ENCODE results near the gene ELP4. TPM values are rescaled to one million over a fixed set of nuclear protein-coding genes. Genes with fewer than 3 reads are reported as not detected.

The ELP4 gene
- polyA plus RNA-seq, 2 of the 4 experiments (the other 2 are of a cell fraction) = 16.9 to 26.0 TPM

- CTCF ChIA-PET = no interaction called here
Observed at GRCh38 chr11:31792036-31792435, 282.5 kb downstream of the ELP4 start.

DNA sequence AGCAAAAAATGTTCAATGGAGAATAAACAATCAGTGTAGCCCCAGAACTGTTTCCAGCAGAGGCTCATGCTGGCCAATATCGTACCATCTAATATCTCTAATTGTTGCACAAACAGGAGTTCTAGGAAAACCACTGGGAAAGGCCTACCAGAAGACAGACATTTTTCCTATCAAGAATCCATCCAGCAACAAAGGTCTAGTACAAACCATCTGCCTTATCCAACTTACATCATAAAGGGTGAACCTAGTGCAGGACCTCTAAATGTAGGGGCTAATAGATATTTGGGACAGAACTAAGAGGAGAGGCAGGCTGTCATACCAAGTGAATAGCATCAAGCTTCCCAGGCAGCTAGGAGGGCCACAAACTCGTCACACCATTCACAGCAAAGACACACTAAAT is 282.9 kb downstream of the ELP4 start:
- no peaks in the 10 kb centered on the region for H3K9me3 ChIP-seq
- TF ChIP-seq KDM1A (IDR thresholded peaks at IDR 0.05; ENCODE audit: low read depth) = no peak
- TF ChIP-seq FOSL2 (IDR thresholded peaks at IDR 0.05) = no peak
- TF ChIP-seq FOSL2 (CRISPR knock-in tag; IDR thresholded peaks at IDR 0.05) = no peak
- TF ChIP-seq CBX8 (IDR thresholded peaks at IDR 0.05) = no peak
- TF ChIP-seq NFE2L2 (conservative IDR thresholded peaks at IDR 0.05; ENCODE audit: low read length) = no peak
- ChIA-PET CTCF (no interaction called here), POLR2A (no interaction called here)
- no peak for ATAC-seq
- no peak overlapping the region for H3K27ac ChIP-seq
- FAIRE-seq = no peak
- WGBS (ENCODE audit: missing lambda C conversion rate) = 68% methylated on average over 2 of the region's 2 CpGs
- H3K4me3 ChIP-seq = no peak overlapping the region
- no peaks in the 10 kb centered on the region for H3K4me1 ChIP-seq
- H3K4me2 ChIP-seq = no peak overlapping the region
- DNase-seq (ENCODE audit: low read depth in 1 of 2, low spot score in 1 of 2) = no peak

More at GRCh38 chr11:31792036-31792435, 282.5 kb downstream of the ELP4 start:
- Histone ChIP-seq H3K4me1 (no peaks in the 10 kb centered on the region), H3K27ac (no peak overlapping the region), H3K4me3 (no peak overlapping the region), H3K4me2 (no peak overlapping the region), H3K9me3 (no peaks in the 10 kb centered on the region)
- no peak for TF ChIP-seq ZFP36 (IDR thresholded peaks at IDR 0.05; ENCODE audit: borderline replicate concordance, partially characterized antibody)
- TF ChIP-seq JUNB (IDR thresholded peaks at IDR 0.05) = no peak
- TF ChIP-seq RARB (CRISPR knock-in tag; IDR thresholded peaks at IDR 0.05) = no peak
- TF ChIP-seq, protein P1, sequence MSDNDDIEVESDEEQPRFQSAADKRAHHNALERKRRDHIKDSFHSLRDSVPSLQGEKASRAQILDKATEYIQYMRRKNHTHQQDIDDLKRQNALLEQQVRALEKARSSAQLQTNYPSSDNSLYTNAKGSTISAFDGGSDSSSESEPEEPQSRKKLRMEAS (IDR thresholded peaks at IDR 0.05) = no peak
- no peak for TF ChIP-seq BCL3 (IDR thresholded peaks at IDR 0.05)
- TF ChIP-seq CHD2 (IDR thresholded peaks at IDR 0.05; ENCODE audit: low read length, partially characterized antibody) = no peak
- no peak for TF ChIP-seq ELK1 (IDR thresholded peaks at IDR 0.05; ENCODE audit: low read depth, low read length)
- TF ChIP-seq HOXB5 (CRISPR knock-in tag; IDR thresholded peaks at IDR 0.05) = no peak
- no peak for TF ChIP-seq EHMT2 (IDR thresholded peaks at IDR 0.05; ENCODE audit: low read depth)
- no peak for TF ChIP-seq FOXS1 (CRISPR knock-in tag; IDR thresholded peaks at IDR 0.05)
- WGBS (ENCODE audit: missing lambda C conversion rate) = 76% methylated on average over 2 of the region's 2 CpGs
- POLR2A ChIA-PET = no interaction called here
- DNase-seq (ENCODE audit: low read depth in 1 of 2, low spot score in 1 of 2) (no peak), ATAC-seq (no peak), FAIRE-seq (no peak)

- no peaks in the 10 kb centered on the region for H3K9me3 ChIP-seq
- no peak for FAIRE-seq
- H3K27ac ChIP-seq = no peak overlapping the region
- 88% methylated on average over 10 of the region's 10 CpGs for WGBS (ENCODE audit: missing lambda C conversion rate)
- CTCF ChIA-PET = no interaction called here
- no peak for ATAC-seq
- no peak overlapping the region for H3K4me2 ChIP-seq
- H3K4me3 ChIP-seq = no peak overlapping the region
- no peaks in the 10 kb centered on the region for H3K4me1 ChIP-seq
- no peak for TF ChIP-seq EHF (CRISPR knock-in tag; IDR thresholded peaks at IDR 0.05)
- no peak for TF ChIP-seq CBX8 (IDR thresholded peaks at IDR 0.05)
- TF ChIP-seq, protein P2, sequence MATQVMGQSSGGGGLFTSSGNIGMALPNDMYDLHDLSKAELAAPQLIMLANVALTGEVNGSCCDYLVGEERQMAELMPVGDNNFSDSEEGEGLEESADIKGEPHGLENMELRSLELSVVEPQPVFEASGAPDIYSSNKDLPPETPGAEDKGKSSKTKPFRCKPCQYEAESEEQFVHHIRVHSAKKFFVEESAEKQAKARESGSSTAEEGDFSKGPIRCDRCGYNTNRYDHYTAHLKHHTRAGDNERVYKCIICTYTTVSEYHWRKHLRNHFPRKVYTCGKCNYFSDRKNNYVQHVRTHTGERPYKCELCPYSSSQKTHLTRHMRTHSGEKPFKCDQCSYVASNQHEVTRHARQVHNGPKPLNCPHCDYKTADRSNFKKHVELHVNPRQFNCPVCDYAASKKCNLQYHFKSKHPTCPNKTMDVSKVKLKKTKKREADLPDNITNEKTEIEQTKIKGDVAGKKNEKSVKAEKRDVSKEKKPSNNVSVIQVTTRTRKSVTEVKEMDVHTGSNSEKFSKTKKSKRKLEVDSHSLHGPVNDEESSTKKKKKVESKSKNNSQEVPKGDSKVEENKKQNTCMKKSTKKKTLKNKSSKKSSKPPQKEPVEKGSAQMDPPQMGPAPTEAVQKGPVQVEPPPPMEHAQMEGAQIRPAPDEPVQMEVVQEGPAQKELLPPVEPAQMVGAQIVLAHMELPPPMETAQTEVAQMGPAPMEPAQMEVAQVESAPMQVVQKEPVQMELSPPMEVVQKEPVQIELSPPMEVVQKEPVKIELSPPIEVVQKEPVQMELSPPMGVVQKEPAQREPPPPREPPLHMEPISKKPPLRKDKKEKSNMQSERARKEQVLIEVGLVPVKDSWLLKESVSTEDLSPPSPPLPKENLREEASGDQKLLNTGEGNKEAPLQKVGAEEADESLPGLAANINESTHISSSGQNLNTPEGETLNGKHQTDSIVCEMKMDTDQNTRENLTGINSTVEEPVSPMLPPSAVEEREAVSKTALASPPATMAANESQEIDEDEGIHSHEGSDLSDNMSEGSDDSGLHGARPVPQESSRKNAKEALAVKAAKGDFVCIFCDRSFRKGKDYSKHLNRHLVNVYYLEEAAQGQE (IDR thresholded peaks at IDR 0.05) = no peak
- TF ChIP-seq FOSL2 (IDR thresholded peaks at IDR 0.05) = no peak
- TF ChIP-seq FOSL2 (CRISPR knock-in tag; IDR thresholded peaks at IDR 0.05) = no peak
- TF ChIP-seq, protein P3, sequence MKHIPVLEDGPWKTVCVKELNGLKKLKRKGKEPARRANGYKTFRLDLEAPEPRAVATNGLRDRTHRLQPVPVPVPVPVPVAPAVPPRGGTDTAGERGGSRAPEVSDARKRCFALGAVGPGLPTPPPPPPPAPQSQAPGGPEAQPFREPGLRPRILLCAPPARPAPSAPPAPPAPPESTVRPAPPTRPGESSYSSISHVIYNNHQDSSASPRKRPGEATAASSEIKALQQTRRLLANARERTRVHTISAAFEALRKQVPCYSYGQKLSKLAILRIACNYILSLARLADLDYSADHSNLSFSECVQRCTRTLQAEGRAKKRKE (CRISPR knock-in tag; IDR thresholded peaks at IDR 0.05; ENCODE audit: low read depth) = no peak
- TF ChIP-seq SMC3 (IDR thresholded peaks at IDR 0.05) = no peak
- TF ChIP-seq CEBPB (IDR thresholded peaks at IDR 0.05) = no peak
- DNase-seq (ENCODE audit: low read depth in 1 of 2, low spot score in 1 of 2) = no peak
- POLR2A ChIA-PET = no interaction called here
Observed at GRCh38 chr11:31793264-31793663, 283.7 kb downstream of the ELP4 start.

Data from A549 (cell line).